Endothelial cell of umbilical vein (primary cell): Measurements from ENCODE around the gene OR4E1. TPM values are rescaled to one million over a fixed set of nuclear protein-coding genes. Genes with fewer than 3 reads are reported as not detected.
"Not testable (repeated sequence)": the region's sequence is repeated elsewhere in the genome, so short reads cannot be mapped to it uniquely, and the experiment has no call there.

Experiments
- BruUV-seq: library from RNA; stranded (reverse); fragments of 400-500 nt; replicated peaks from 2 replicates; lab custom pipeline; 2021; lab: Mats Ljungman, UMichigan
- CTCF ChIA-PET: fragments of 300-600, 350-600 bp; sonication (Branson Sonifier 250); formaldehyde crosslinking; loops from one replicate; lab custom pipeline; 2021; ENCODE audit warnings: antibody characterized with exemption, inconsistent platforms; lab: Charles Lee
- POLR2A ChIA-PET: fragments of 300-600, 350-600 bp; sonication (Branson Sonifier 250); formaldehyde crosslinking; loops from one replicate; lab custom pipeline; 2021; ENCODE audit warnings: antibody characterized with exemption, inconsistent platforms; lab: Charles Lee
- DNase-seq: peaks from one replicate; pipeline ENCODE4 v3.0.0-alpha.2; 2011; ENCODE audit warnings: low read depth, low spot score
- FAIRE-seq: peaks from 2 replicates; lab custom pipeline; 2011; peaks lifted over from hg19 to GRCh38; lab: Jason Lieb, UNC
- H2AFZ ChIP-seq: 2 replicates; pipeline ENCODE4 v1.6.0; 2012; ENCODE audit warnings: low read depth, low read length, control low read depth, inconsistent platforms
- H3K27ac ChIP-seq: 2 replicates; pipeline ENCODE4 v1.5.1; 2011; ENCODE audit warnings: low read depth, mild to moderate bottlenecking, control low read depth, low read length, moderate library complexity; ENCODE audit not compliant: insufficient read depth
- H3K27me3 ChIP-seq, 2 experiments: 2 replicates each; pipeline versions ENCODE4 v1.6.0 to v1.6.1; 2011; ENCODE audit warnings: low read length in 2 of 2, mixed read lengths in 1 of 2; ENCODE audit not compliant: control insufficient read depth in 2 of 2, insufficient read depth in 2 of 2
- H3K36me3 ChIP-seq, 2 experiments: 2 replicates in 1 of 2; 3 replicates in 1 of 2; pipeline ENCODE4 v1.5.1; 2011; ENCODE audit warnings: low read length in 2 of 2, mild to moderate bottlenecking in 1 of 2, moderate library complexity in 1 of 2; ENCODE audit not compliant: control insufficient read depth in 2 of 2, insufficient read depth in 2 of 2; ENCODE audit errors: extremely low read depth in 1 of 2
- H3K4me1 ChIP-seq: 3 replicates; pipeline ENCODE4 v1.5.1; 2011; ENCODE audit warnings: mild to moderate bottlenecking, low read length; ENCODE audit not compliant: control insufficient read depth, insufficient read depth; ENCODE audit errors: extremely low read depth
- H3K4me2 ChIP-seq: 2 replicates; pipeline ENCODE4 v1.6.1; 2011; ENCODE audit warnings: low read length, control low read depth, mixed read lengths; ENCODE audit not compliant: insufficient read depth
- H3K4me3 ChIP-seq, 3 experiments: fragments of 200-600 bp in 1 of 3; sonication (generic), shearing (Covaris generic) in 1 of 3; replicated peaks in 1 of 3; 2 replicates each; pipeline ENCODE4 v1.5.1; 2011 to 2016; ENCODE audit warnings: control low read depth in 3 of 3, low read length in 3 of 3, mild to moderate bottlenecking in 2 of 3, inconsistent platforms in 1 of 3, low read depth in 1 of 3, moderate library complexity in 1 of 3; ENCODE audit not compliant: insufficient read depth in 1 of 3
- H3K79me2 ChIP-seq: 2 replicates; pipeline ENCODE4 v1.6.0; 2012; ENCODE audit warnings: low read length, inconsistent platforms; ENCODE audit not compliant: control insufficient read depth, insufficient read depth
- H3K9ac ChIP-seq: replicated peaks from 2 replicates; pipeline ENCODE3; 2011; ENCODE audit warnings: low read length, control low read depth; ENCODE audit not compliant: insufficient read depth; ENCODE audit errors: extremely low read depth
- H3K9me1 ChIP-seq: replicated peaks from 3 replicates; pipeline ENCODE4 v1.6.0; 2011; ENCODE audit warnings: mild to moderate bottlenecking, low read length; ENCODE audit not compliant: control insufficient read depth, insufficient read depth; ENCODE audit errors: extremely low read depth
- H3K9me3 ChIP-seq: replicated peaks from 2 replicates; pipeline ENCODE4 v1.5.1; 2012; ENCODE audit warnings: low read length, inconsistent platforms; ENCODE audit not compliant: control insufficient read depth, insufficient read depth
- H4K20me1 ChIP-seq: replicated peaks from 2 replicates; pipeline ENCODE3; 2011; ENCODE audit warnings: mild to moderate bottlenecking, low read length; ENCODE audit not compliant: control insufficient read depth, insufficient read depth; ENCODE audit errors: extremely low read depth
- CTCF ChIP-seq, 2 donors: IDR thresholded peaks; 1 replicate in 1 of 2; 2 replicates in 1 of 2; pipeline ENCODE4 v1.5.1; 2011; ENCODE audit warnings: low read length in 2 of 2, mild to moderate bottlenecking in 2 of 2, moderate library complexity in 2 of 2, control low read depth in 1 of 2, inconsistent platforms in 1 of 2, low read depth in 1 of 2; ENCODE audit not compliant: insufficient read depth in 1 of 2; ENCODE audit errors: extremely low read depth in 1 of 2
- EZH2 ChIP-seq: IDR thresholded peaks from 2 replicates; pipeline ENCODE4 v1.6.1; 2012; ENCODE audit warnings: borderline replicate concordance, low read depth, mild to moderate bottlenecking, moderate library complexity, low read length, inconsistent platforms; ENCODE audit not compliant: severe bottlenecking
- FOS ChIP-seq: IDR thresholded peaks from 2 replicates; pipeline ENCODE4 v1.6.1; 2011; ENCODE audit warnings: mild to moderate bottlenecking, low read length, moderate library complexity, borderline replicate concordance; ENCODE audit not compliant: insufficient read depth
- JUN ChIP-seq: IDR thresholded peaks from 2 replicates; pipeline ENCODE4 v1.6.1; 2011; ENCODE audit warnings: borderline replicate concordance, low read depth; ENCODE audit not compliant: insufficient read length, insufficient read depth
- MYC ChIP-seq: IDR thresholded peaks from one replicate; pipeline ENCODE4 v1.6.1; 2011; ENCODE audit warnings: mild to moderate bottlenecking, low read depth, low read length
- POLR2AphosphoS5 ChIP-seq: IDR thresholded peaks from 2 replicates; pipeline ENCODE4 v1.6.1; 2012; ENCODE audit warnings: low read depth, mild to moderate bottlenecking, control low read depth, low read length, moderate library complexity; ENCODE audit not compliant: insufficient read depth
- dilution Hi-C: fragments of 300-500 bp; cut with MboI; formaldehyde crosslinking; loops from one replicate; pipeline ENCODE4 v1.15.0; 2019; ENCODE audit warnings: low sequenced_read_pairs; ENCODE audit not compliant: extremely low pct_ligation_motif_present
- intact Hi-C: fragments of 100-400 bp; cut with micrococcal nuclease; formaldehyde crosslinking; loops from one replicate; pipeline ENCODE4 v1.10.0; 2022
- polyA plus RNA-seq, 4 experiments: library from polyadenylated mRNA; depleted of rRNA in 3 of 4; stranded (reverse) in 3 of 4; unstranded in 1 of 4; fragments of >200 nt; gene quantifications; 2 replicates each; pipeline versions ENCODE4 v1.2.1 to v1.2.3, GENCODE V29; 2011 to 2012; ENCODE audit warnings: missing spikeins in 1 of 4
- total RNA-seq: library from RNA; stranded (reverse); gene quantifications from 2 replicates; pipeline ENCODE4 v1.2.3, GENCODE V29; 2021
- TF ChIP-seq, protein P1 (sequence below): IDR thresholded peaks from 2 replicates; pipeline ENCODE4 v1.6.1; 2011; ENCODE audit not compliant: insufficient read depth, insufficient read length

OR4E1 gene
- total and polyA plus RNA-seq, 2 donors (not counting 3 experiments of a cell fraction or from before 2014, with no cell fraction given) = not detected

GRCh38 chr14:21630503-21630902, 43.1 kb downstream of the OR4E1 start:
- H3K9me1 ChIP-seq, intact Hi-C loops, H3K36me3 ChIP-seq, DNase-seq, H3K9ac ChIP-seq, H3K79me2 ChIP-seq, H3K9me3 ChIP-seq, CTCF ChIA-PET, POLR2A ChIA-PET, FAIRE-seq, H3K27me3 ChIP-seq, H3K4me2 ChIP-seq, H4K20me1 ChIP-seq, H3K4me1 ChIP-seq, BruUV-seq, H3K4me3 ChIP-seq, dilution Hi-C loops, H2AFZ ChIP-seq, H3K27ac ChIP-seq: not testable (repeated sequence)

DNA sequence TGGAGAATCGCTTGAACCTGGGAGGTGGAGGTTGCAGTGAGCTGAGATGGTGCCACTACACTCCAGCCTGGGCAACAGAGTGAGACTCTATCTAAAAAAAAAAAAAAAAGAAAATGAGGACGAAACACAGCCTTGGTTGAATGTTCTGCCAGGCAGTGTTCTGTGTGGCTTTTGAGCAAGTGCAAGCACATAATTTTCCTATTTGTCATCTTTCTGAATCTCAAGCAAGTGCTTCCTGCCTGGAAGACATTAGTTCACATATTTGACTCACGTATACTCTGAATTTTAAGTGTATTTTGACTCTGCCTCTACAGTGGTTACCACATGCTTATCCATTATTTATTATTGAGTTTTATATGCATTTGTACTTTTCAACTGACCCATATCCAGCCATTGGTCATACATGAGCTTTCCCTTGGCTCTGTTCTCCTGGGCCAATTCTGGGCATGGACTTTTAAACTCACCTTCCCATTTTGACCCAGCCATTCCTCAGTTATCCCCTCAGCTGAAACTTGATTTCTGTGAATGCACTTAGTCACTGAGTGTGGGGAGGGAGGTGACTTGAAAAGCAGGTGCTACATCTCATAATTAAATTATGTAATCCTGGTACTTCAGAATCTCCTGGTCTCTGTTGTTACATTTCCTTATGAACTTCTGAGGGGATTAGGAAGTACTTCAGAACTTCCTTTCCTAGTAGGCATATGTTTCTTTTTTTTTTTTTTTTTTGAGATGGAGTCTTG, 47.0 kb downstream of the OR4E1 start:
- CTCF ChIA-PET = no interaction called here

More for the DNA sequence above, 47.0 kb downstream of the OR4E1 start:
- Histone ChIP-seq H2AFZ (no peak overlapping the region), H3K9ac (no peak overlapping the region), H3K27me3 (no peaks in the 10 kb centered on the region), H3K9me1 (no peaks in the 10 kb centered on the region), H3K9me3 (no peaks in the 10 kb centered on the region), H3K36me3 (no peaks in the 10 kb centered on the region), H4K20me1 (no peaks in the 10 kb centered on the region), H3K4me2 (no peak overlapping the region), H3K27ac (no peak overlapping the region), H3K79me2 (no peaks in the 10 kb centered on the region), H3K4me1 (no peaks in the 10 kb centered on the region), H3K4me3 (no peak overlapping the region)
- intact Hi-C loops = no loop called here
- POLR2A ChIA-PET = no interaction called here
- no peak for DNase-seq
- BruUV-seq = no TSS peak
- TF ChIP-seq JUN (no peak), EZH2 (no peak), FOS (no peak), MYC (no peak), CTCF (IDR thresholded peaks at IDR 0.05; ENCODE audit: extremely low read depth in 1 of 2, insufficient read depth in 1 of 2, low read depth in 1 of 2, low read length in 2 of 2) (no peak), POLR2AphosphoS5 (no peak)
- TF ChIP-seq, protein P1, sequence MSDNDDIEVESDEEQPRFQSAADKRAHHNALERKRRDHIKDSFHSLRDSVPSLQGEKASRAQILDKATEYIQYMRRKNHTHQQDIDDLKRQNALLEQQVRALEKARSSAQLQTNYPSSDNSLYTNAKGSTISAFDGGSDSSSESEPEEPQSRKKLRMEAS = no peak
- dilution Hi-C loops = no loop called here
- no peak for FAIRE-seq
